ENCODE results near the gene DCLK2. TPM values are rescaled to one million over a fixed set of nuclear protein-coding genes. Genes with fewer than 3 reads are reported as not detected.

The DCLK2 gene
- total and polyA plus RNA-seq, 2 experiments from 2014 or later, result 3.2 to 4.8 TPM

DNA sequence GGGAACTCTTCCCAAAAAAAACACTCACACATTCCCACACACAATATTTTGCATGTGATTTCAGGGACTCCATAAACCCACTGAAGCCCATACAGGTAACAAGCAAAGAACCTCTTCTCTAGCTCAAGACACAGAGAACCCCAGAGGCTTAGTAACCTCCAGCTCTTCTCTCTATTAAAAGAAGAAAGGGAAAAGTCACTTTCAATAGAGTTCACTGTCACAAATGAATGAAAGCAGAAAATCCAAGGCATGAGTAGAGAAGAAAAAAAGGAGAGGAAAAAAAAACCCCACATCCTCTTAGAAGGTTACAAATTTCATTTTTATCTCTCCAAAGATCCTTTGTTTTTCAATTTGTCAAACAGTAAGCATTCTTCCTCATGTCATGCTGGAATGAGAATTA lies 30.7 kb upstream of the DCLK2 start:
- Histone ChIP-seq H3K4me1 (ENCODE audit: low read depth) (no peaks in the 10 kb centered on the region), H3K4me3 (no peak overlapping the region), H3K27ac (no peak overlapping the region), H3K36me3 (no peaks in the 10 kb centered on the region), H3K9me3 (ENCODE audit: low read depth) (no peaks in the 10 kb centered on the region), H3K27me3 (no peaks in the 10 kb centered on the region)
- TF ChIP-seq, protein P1, sequence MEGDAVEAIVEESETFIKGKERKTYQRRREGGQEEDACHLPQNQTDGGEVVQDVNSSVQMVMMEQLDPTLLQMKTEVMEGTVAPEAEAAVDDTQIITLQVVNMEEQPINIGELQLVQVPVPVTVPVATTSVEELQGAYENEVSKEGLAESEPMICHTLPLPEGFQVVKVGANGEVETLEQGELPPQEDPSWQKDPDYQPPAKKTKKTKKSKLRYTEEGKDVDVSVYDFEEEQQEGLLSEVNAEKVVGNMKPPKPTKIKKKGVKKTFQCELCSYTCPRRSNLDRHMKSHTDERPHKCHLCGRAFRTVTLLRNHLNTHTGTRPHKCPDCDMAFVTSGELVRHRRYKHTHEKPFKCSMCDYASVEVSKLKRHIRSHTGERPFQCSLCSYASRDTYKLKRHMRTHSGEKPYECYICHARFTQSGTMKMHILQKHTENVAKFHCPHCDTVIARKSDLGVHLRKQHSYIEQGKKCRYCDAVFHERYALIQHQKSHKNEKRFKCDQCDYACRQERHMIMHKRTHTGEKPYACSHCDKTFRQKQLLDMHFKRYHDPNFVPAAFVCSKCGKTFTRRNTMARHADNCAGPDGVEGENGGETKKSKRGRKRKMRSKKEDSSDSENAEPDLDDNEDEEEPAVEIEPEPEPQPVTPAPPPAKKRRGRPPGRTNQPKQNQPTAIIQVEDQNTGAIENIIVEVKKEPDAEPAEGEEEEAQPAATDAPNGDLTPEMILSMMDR (IDR thresholded peaks at IDR 0.05; ENCODE audit: low read depth, low read length), result no peak
- DNase-seq (ENCODE audit: low read depth in 1 of 2, low spot score in 1 of 2), result no peak

- no peak for DNase-seq (ENCODE audit: low read depth in 1 of 2, low spot score in 1 of 2)
- Histone ChIP-seq H3K27ac (no peak overlapping the region), H3K4me3 (no peak overlapping the region), H3K27me3 (no peaks in the 10 kb centered on the region), H3K4me1 (ENCODE audit: low read depth) (no peaks in the 10 kb centered on the region), H3K9me3 (ENCODE audit: low read depth) (no peaks in the 10 kb centered on the region), H3K36me3 (no peaks in the 10 kb centered on the region)
- TF ChIP-seq, protein P1 (IDR thresholded peaks at IDR 0.05; ENCODE audit: low read depth, low read length), result no peak
Observed at GRCh38 chr4:150049682-150050081, 28.6 kb upstream of the DCLK2 start.

- H3K27ac ChIP-seq, result no peak overlapping the region
- no peaks in the 10 kb centered on the region for H3K36me3 ChIP-seq
- TF ChIP-seq, protein P1 (IDR thresholded peaks at IDR 0.05; ENCODE audit: low read depth, low read length), result no peak
- H3K4me3 ChIP-seq, result no peak overlapping the region
- DNase-seq (ENCODE audit: low read depth in 1 of 2, low spot score in 1 of 2), result no peak
- H3K4me1 ChIP-seq (ENCODE audit: low read depth), result no peaks in the 10 kb centered on the region
- no peaks in the 10 kb centered on the region for H3K27me3 ChIP-seq
- H3K9me3 ChIP-seq (ENCODE audit: low read depth), result no peaks in the 10 kb centered on the region
Observed at GRCh38 chr4:150050566-150050965, 27.7 kb upstream of the DCLK2 start.

GRCh38 chr4:150051111-150051510 lies 27.1 kb upstream of the DCLK2 start:
- TF ChIP-seq, protein P1 (IDR thresholded peaks at IDR 0.05; ENCODE audit: low read depth, low read length), result no peak
- no peak for DNase-seq (ENCODE audit: low read depth in 1 of 2, low spot score in 1 of 2)
- H3K36me3 ChIP-seq, result no peaks in the 10 kb centered on the region
- H3K9me3 ChIP-seq (ENCODE audit: low read depth), result no peaks in the 10 kb centered on the region
- H3K4me3 ChIP-seq, result no peak overlapping the region
- no peaks in the 10 kb centered on the region for H3K27me3 ChIP-seq
- H3K27ac ChIP-seq, result no peak overlapping the region
- no peaks in the 10 kb centered on the region for H3K4me1 ChIP-seq (ENCODE audit: low read depth)

DNA sequence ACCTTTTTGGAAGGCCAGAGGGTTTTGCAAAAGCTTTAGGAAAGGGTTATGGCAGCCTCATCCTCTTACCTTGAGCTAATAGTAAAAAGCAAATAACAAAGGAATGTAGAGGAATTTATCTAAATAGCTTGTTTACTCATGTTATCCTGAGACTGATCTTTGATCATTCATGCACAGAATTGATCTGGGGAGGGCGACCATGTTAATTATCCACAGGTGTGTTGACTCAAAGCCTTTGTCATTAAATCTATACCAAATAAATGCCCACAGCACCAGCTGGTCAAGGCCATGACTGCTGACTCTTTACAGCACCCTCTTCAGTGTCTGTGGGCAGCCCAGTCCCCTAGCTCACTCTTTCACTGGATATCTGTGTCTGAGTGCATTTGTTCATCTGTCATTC lies 22.8 kb upstream of the DCLK2 start:
- no peaks in the 10 kb centered on the region for H3K36me3 ChIP-seq
- no peaks in the 10 kb centered on the region for H3K4me1 ChIP-seq (ENCODE audit: low read depth)
- H3K4me3 ChIP-seq, result no peak overlapping the region
- no peaks in the 10 kb centered on the region for H3K9me3 ChIP-seq (ENCODE audit: low read depth)
- no peak overlapping the region for H3K27ac ChIP-seq
- H3K27me3 ChIP-seq, result no peaks in the 10 kb centered on the region
- TF ChIP-seq, protein P1 (IDR thresholded peaks at IDR 0.05; ENCODE audit: low read depth, low read length), result no peak
- DNase-seq (ENCODE audit: low read depth in 1 of 2, low spot score in 1 of 2), result no peak

- TF ChIP-seq, protein P1 (IDR thresholded peaks at IDR 0.05; ENCODE audit: low read depth, low read length), result no peak
- Histone ChIP-seq H3K4me1 (ENCODE audit: low read depth) (no peaks in the 10 kb centered on the region), H3K9me3 (ENCODE audit: low read depth) (no peaks in the 10 kb centered on the region), H3K36me3 (no peaks in the 10 kb centered on the region), H3K27ac (no peak overlapping the region), H3K27me3 (no peaks in the 10 kb centered on the region), H3K4me3 (no peak overlapping the region)
- DNase-seq (ENCODE audit: low read depth in 1 of 2, low spot score in 1 of 2), result peak in 1 of 2 donors; percentile 44
Observed at GRCh38 chr4:150056569-150056968, 21.7 kb upstream of the DCLK2 start.
